GM12872 (cell line): ENCODE measurements around the gene LRP1.

Experiments
- TF ChIP-seq, protein P1 (sequence below): IDR thresholded peaks from 3 replicates; pipeline ENCODE4 v1.5.1; 2011; ENCODE audit warnings: low read depth, mild to moderate bottlenecking, low read length, moderate library complexity; ENCODE audit not compliant: insufficient read depth

Gene LRP1

DNA sequence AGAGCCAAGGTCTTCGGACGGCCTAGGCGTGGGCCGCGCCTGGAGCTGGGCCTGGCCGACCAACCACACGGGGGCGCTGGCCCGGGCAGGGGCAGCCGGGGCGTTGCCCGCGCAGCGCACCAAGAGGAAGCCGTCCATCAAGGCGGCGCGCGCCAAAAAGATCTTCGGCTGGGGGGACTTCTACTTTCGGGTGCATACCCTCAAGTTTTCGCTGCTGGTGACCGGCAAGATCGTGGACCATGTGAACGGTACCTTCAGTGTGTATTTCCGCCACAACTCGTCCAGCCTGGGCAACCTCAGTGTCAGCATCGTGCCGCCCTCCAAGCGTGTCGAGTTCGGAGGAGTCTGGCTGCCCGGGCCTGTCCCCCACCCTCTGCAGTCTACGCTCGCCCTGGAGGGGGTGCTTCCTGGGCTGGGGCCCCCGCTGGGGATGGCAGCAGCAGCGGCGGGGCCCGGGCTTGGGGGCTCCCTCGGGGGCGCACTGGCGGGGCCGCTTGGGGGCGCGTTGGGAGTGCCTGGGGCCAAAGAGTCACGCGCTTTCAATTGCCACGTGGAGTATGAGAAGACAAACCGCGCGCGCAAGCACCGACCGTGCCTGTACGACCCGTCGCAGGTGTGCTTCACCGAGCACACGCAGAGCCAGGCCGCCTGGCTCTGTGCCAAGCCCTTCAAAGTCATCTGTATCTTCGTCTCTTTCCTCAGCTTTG is 96.8 kb downstream of the LRP1 start:
- TF ChIP-seq, protein P1, sequence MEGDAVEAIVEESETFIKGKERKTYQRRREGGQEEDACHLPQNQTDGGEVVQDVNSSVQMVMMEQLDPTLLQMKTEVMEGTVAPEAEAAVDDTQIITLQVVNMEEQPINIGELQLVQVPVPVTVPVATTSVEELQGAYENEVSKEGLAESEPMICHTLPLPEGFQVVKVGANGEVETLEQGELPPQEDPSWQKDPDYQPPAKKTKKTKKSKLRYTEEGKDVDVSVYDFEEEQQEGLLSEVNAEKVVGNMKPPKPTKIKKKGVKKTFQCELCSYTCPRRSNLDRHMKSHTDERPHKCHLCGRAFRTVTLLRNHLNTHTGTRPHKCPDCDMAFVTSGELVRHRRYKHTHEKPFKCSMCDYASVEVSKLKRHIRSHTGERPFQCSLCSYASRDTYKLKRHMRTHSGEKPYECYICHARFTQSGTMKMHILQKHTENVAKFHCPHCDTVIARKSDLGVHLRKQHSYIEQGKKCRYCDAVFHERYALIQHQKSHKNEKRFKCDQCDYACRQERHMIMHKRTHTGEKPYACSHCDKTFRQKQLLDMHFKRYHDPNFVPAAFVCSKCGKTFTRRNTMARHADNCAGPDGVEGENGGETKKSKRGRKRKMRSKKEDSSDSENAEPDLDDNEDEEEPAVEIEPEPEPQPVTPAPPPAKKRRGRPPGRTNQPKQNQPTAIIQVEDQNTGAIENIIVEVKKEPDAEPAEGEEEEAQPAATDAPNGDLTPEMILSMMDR: peak; percentile 70

DNA sequence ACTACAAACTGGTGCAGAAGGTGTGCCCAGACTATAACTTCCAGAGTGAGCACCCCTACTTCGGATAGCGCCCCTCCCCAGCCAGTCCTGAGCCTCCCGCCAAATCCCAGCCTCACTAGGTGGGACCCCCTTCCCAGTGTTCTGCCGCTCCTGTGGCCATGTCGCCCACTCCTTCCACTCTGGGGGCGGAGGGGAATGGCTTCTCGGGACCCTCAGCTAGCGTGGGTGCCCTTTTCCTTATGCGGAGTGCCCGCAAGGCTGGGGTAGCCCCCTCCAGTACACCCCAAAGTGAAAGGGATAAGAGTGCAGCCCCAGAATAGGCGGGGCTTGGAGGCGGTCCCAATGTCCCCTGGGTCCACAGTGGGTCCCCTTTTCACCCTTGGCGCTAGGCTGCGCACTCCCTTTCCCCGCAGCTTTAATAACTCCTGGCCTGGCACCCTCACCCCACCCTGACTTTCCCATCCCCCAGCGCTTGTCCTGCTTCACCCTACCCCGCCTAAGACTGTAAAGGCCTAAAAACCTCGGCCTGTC is 97.5 kb downstream of the LRP1 start:
- TF ChIP-seq, protein P1: no peak

DNA sequence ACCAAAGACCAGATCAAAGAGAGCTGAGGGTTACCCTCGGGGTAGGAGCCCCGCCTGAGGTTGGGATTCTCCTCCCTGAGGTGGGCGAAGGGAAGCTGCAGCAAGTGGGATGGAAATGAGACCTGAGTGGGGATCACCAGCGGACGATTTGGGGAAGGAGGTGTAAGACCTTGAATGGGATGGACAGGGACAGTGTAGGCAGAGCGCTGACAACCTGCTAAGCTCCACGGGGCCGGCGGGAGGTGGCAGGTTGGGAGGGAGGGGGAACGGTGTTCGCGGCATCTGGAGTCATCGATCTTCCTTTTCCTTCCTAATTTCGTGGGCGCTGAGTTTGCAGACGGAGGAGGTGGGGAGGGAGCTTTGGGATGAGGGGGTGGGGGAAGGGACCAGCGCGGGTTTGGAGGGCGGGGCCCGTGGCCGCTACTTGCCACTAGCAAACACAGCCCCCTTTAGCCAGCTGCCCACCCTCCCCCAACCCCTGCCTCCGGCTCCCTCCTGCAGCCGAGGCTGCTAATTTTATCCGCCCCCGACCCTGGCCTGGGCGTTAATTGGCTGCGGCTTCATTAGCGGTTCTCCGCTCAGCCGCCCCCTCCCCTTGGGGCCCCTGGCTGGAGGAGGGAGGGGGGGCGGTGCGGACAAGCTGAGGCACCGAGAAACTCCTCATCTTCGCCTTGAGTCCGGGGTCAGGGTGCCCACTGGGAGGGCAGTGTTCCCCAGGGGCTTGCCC is 98.5 kb downstream of the LRP1 start:
- TF ChIP-seq, protein P1: no peak

DNA sequence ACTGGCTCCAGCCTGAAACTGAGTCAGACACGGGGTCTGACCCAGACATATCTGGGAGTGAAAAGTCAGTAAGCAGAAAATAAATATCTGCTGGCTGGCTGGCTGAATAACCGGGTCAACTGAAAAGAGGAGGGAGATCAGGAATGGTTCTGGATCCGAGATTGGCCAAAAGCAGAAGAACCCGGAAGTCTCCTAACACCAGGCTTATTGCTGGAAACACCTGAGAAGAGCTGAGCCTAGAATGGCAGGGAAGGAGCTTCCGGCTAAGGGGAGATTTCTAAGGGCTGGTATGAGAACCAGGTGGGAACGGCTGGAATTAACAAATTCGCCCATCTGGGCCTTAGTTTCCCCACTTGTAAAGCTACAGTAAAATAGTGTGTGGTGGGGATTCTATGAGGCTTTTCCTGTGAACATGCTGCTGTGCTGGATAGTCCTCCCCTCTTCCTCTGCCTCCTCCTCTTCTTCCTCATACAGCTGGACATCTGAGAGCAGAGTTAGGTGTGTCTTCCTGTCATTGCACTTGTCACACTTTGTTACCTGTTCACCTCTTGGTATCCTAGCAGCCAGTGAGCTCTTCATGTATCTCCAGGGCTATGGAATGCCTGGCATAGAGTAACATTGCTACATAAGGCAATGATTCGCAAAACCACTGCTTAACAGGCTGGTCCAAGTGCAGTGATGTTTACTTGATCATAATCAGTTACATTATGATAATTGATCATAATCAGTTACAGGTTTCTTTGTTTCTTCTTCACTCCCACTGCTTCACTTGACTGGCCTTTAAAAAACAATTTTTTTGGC is 99.2 kb downstream of the LRP1 start:
- TF ChIP-seq, protein P1: no peak

DNA sequence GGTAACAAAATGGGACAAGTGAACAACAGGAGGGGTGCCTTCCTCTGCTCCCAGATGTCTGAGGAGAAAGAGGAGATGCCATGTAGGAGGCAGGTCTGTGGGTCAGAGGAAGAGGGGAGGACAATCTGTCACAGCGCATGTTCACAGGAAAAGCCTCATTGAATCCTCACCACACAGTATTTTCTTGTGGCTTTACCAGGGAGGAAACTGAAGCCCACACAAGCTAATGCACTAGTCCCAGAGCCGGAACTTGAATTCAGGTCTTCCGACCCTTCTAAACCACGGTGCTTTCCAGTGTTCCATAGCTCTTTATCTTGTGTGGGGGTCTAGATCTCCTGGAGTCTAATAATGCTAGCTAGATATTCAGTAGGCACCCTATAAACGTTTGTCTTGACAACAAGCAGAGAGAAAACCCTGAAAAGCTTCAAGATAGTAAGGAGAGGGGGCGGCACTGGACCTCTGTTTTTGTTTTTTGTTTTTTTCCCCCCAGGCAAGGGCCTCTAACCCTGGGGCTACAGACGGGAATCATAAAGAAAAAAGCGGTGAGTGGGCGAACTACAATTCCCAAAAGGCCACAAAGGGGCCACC is 100.9 kb downstream of the LRP1 start:
- TF ChIP-seq, protein P1: no peak

DNA sequence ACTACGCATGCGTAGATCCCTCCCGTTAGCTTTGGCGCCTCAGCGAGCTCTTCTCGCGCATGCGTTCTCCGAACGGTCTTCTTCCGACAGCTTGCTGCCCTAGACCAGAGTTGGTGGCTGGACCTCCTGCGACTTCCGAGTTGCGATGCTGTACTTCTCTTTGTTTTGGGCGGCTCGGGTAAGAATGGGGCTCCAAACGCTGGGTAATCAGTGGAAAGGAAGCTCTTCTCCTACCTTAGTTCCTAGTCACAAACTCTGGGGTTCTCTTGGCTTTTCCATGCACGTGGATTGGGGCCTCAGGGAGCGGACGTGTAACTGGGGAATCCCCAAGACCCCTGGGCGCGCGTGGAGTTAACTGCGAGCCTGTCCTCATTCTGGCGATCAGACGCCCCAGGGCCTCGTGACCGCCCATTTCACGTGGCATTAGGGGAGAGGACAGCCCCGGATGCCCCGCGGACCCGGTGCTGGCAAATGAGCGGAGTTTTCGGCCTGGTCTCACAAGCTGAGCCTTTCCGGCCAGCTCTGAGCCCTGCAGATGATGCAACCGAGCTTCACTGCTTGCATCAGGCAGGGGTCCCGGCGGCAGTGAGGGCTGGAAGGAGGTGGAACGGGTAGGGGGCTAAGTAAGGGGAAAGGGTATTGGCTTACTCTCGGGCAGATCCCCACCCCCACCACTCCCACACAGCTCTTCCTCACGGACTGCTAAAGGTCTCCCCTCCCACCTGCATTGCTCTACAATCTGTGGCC is 101.5 kb downstream of the LRP1 start, which contains the start of gene SHMT2:
SHMT2 (plus strand) TSS at position 78 of the 747 bp plus-strand sequence; CDS start at position 146, 68 bp downstream.
- TF ChIP-seq, protein P1: no peak
